GM12872 (cell line): ENCODE data around the gene HTR6.

Experiments
- TF ChIP-seq, protein P1 (sequence below): IDR thresholded peaks from 3 replicates; pipeline ENCODE4 v1.5.1; 2011; ENCODE audit warnings: low read depth, mild to moderate bottlenecking, low read length, moderate library complexity; ENCODE audit not compliant: insufficient read depth

HTR6 gene

DNA sequence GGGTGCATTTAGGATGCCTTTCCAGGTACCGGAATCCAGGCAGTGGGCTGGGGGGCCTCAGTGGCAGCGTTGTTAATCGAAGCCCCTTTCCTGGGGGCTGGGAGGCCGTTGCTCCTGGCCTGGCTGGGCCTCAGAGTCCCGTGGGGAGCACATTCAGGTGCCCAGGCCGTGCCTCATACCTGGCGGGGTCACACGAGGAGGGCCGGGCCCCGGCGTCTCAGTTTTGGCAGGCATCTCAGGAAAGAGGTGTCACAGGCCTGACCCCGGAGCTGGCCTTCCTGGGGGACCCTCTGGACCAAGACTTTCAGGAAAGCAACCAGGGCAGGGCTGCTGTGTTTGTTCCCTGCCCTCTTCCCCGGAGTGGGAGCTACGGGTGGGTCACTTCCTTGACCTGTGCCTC is 16.4 kb upstream of the HTR6 start:
- TF ChIP-seq, protein P1, sequence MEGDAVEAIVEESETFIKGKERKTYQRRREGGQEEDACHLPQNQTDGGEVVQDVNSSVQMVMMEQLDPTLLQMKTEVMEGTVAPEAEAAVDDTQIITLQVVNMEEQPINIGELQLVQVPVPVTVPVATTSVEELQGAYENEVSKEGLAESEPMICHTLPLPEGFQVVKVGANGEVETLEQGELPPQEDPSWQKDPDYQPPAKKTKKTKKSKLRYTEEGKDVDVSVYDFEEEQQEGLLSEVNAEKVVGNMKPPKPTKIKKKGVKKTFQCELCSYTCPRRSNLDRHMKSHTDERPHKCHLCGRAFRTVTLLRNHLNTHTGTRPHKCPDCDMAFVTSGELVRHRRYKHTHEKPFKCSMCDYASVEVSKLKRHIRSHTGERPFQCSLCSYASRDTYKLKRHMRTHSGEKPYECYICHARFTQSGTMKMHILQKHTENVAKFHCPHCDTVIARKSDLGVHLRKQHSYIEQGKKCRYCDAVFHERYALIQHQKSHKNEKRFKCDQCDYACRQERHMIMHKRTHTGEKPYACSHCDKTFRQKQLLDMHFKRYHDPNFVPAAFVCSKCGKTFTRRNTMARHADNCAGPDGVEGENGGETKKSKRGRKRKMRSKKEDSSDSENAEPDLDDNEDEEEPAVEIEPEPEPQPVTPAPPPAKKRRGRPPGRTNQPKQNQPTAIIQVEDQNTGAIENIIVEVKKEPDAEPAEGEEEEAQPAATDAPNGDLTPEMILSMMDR = no peak

DNA sequence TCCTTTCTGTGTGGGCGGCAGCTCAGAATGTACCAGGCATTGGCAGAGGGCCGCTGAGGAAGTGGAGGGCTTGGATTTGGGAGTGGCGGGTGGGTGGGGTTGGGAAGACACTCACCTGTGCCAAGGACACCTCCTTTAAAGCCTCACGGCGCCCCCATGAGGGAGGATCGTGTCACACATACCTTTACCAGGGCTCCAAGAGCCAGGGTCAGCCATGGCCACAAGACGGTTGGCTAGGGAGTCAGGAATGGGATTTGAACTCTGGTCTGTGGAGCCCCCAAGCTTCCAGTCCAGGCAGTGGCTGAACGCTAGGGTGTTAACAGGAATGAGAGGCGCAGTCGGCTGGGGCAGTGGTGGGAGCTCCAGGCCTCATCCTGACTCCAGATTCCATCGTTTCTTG is 16.0 kb upstream of the HTR6 start:
- TF ChIP-seq, protein P1 = no peak

DNA sequence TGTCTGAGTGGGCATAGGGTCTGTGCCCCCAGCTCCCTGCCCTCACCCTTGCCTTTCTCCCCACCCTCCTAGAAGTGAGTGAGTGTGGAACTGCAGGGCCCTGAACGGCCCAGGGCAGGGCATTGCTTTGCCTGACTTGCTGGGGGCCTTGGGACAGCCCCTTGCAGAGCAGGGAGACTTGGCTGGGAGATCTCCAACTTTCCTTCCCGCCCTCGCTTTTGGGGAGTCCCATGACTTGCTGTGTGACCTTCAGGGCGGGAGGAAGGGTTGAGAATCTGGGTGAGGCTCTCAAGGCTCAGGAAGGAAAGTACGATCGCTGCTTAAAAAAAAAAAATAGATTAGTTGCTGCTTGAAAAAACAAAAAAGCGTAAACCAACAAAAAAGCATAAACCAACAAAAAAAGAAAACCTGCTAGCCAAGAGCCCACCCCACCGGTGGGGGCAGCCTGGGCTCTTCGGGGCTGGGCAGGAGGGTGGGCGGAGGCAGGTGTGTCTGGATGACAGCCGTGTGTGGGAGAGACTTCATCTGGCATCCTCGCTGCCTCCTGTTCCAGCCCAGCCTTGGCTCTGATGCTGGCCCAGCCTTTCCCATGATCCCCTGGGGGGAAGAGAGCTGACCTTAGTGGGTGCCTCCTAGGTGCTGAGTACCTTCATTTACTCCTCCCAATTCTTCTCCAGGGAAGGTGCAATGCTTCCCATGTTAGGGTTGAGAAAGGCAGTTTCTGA is 14.1 kb upstream of the HTR6 start:
- TF ChIP-seq, protein P1 = no peak

DNA sequence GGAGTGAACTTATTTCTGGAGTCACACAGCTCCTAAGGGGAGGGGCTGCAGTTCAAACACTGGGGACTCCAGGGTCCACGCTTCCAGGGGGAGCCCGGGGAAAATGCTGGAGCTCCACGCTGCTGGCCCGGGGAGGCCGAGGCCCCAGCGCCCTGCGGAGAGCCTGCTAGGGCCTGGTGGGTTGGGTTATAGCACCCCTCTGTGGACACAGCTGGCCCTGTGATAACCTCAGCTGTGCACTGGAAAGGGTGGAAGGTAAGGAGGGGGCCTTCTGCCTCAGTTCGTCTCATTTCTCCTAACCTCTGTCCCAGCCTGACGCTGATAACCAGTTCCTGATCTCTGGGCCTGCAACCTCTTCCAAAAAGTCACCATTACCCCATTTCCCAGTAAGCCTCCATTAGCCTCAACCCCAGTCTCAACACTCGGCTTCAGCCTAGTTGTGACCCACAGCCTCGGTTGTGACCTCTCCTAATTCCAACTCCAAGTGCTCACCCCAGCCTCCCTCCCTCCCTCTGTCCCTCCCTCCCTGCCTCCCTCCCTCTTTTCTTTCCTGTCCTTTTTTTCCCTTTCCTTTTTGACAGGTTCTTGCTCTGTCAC is 13.4 kb upstream of the HTR6 start:
- TF ChIP-seq, protein P1 = peak; percentile 76

DNA sequence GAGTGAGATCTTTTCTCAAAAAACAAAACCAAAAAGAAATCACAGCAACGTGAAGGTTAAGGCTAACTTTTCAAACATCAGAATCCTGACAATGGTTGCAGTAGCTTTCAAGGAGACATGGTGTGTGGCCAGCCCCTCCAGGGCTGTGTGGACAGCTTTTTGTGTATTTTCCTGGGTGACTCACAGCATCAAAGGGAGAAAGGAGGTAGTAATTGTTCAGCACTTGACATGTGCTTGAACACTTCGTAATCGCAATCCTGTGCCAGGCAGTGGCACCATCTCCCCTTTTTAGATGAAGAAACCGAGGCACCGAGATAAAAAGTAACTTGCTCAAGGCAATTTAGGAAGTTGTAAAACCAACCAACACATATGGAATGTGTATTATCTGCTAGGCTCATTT is 10.3 kb upstream of the HTR6 start:
- TF ChIP-seq, protein P1 = no peak

DNA sequence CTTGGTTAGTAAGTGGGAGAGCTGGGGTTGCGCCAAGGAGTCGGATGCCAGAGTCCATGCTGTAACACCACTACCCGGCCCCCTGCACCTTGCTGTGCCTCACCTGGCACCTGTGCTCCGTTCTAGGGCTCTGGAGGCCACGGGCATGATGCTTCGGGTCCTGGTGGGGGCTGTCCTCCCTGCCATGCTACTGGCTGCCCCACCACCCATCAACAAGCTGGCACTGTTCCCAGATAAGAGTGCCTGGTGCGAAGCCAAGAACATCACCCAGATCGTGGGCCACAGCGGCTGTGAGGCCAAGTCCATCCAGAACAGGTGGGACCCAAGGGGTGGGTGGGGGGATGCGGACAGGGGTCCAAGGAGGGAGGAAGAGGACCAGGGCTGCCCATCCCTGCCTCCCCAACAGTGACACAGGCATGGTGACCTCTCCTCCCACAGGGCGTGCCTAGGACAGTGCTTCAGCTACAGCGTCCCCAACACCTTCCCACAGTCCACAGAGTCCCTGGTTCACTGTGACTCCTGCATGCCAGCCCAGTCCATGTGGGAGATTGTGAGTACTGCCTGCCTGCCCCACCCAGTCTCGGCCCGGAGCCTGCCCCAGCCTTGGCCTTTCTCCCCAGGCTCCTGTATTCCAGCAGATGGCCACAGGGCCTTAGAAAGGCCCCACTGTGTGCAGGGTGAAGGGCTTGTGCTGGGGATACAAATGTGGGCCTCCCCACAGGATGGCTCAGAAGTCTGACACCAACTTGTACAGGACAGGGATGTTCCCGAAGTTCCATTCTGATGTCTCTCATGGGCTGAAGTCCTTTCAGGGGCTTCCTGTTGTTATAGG is 9.6 kb upstream of the HTR6 start:
- TF ChIP-seq, protein P1 = no peak

DNA sequence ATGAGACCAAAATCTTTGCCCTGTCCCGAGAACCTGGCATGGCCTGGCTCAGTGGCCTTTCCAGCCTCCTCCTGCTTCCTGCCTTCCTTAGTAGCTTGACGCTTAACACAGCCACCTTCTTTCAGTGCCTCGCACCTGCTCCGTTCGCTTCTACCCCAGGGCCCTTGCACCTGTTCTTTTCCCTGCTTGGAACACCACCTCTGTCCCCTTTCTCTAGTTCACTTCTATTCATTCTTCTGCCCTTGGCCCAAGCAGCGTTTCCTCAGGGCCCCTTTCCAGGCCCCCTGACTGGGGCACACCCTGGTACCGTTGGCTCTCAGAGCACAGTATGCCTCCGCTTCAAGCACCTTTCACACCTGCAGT is 9.0 kb upstream of the HTR6 start:
- TF ChIP-seq, protein P1 = no peak
